AG08396 (cell line): ENCODE results near the gene DES.

Experiments
- DNase-seq: peaks from one replicate; pipeline ENCODE4 v3.0.0; 2012; ENCODE audit warnings: low spot score, mixed read lengths

Gene DES

DNA sequence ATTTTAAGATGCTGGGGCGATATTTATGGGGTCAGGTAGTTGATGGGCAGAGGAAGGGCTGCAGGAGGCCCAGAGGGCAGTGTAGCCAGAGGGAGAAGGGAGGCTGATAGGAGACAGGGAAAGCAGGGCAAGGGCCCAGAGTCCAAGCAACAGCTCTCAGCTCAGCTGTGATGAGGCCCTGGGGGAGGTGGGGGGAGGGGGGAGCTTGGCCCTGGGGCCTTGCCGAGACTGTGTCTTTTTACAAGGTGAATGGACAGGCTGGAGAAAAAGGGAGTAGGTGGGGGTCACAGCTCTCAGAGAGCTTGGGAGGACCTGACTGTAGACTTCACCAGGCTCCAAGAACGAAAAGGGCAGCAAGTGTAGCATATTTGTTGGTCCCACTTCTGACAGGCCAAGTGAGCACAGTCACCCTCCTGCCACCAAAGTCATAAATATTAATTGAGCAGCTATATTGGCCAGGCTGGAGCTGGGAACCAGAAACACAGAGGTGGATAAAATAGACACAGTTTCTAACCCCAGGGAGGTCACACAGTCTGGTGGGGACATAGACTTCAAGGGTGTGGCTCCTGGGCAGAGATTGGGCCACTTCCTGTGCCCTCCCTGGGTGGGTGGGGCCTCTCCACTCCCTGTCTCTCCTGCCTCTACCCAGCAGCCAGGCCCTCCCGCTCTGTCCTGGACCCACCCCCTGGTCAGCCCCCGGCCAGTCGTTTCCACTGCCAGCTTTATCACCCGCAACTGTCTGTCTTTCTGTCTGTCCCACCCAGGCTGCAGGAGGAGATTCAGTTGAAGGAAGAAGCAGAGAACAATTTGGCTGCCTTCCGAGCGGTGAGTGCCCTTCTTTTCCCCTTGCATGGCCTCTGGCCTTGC, 1.4 kb downstream of the DES start:
- DNase-seq, result no peak

DNA sequence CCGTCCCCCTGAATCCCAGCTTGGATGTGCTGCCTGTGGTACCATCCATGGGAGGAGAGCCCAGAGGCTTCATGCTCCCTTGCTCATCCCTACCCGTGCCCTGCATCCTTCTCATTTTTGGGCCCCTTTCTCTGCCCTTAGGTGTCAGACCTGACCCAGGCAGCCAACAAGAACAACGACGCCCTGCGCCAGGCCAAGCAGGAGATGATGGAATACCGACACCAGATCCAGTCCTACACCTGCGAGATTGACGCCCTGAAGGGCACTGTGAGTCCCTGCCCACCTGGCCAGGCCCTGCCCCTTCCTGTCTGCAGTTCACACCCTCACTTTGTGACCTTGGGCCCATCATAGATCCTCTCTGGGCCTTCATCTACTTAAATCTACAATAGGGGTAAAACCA, 2.5 kb downstream of the DES start:
- no peak for DNase-seq

- no peak for DNase-seq
Measured at GRCh38 chr2:219421323-219421722, 3.1 kb downstream of the DES start.

GRCh38 chr2:219422952-219423534, 4.9 kb downstream of the DES start:
- DNase-seq, result no peak

DNA sequence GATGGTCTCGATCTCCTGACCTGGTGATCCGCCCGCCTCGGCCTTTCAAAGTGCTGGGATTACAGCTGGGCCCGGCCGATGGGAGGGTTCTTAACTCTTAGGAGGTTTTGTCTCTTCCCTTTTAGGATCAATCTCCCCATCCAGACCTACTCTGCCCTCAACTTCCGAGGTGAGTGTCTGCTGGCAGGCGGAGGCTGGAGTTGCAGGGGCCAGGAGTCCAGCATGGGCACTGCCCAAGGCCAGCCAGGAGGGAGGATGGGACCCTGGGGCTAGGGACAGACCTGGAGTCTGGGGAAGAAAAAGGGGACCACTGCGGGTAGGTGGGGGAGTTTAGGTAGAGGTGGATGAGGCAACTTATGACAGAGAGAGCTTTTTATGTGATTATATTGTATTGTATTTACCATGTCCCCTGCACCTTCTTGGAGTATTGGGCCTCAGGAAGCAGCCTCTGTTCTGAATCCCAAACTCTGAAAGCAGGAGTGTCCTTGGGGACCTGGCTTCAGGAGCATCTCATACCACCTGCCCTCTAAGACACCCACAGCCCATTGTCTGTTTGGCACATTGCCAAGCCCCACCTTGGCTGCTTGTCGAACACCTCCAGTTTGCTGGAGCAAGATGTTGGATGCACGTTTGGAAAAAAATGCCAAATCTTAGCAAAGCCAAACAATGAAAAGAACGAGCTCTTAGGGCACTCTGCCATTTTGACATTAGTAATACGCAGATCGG, 5.6 kb downstream of the DES start:
- DNase-seq, result no peak

DNA sequence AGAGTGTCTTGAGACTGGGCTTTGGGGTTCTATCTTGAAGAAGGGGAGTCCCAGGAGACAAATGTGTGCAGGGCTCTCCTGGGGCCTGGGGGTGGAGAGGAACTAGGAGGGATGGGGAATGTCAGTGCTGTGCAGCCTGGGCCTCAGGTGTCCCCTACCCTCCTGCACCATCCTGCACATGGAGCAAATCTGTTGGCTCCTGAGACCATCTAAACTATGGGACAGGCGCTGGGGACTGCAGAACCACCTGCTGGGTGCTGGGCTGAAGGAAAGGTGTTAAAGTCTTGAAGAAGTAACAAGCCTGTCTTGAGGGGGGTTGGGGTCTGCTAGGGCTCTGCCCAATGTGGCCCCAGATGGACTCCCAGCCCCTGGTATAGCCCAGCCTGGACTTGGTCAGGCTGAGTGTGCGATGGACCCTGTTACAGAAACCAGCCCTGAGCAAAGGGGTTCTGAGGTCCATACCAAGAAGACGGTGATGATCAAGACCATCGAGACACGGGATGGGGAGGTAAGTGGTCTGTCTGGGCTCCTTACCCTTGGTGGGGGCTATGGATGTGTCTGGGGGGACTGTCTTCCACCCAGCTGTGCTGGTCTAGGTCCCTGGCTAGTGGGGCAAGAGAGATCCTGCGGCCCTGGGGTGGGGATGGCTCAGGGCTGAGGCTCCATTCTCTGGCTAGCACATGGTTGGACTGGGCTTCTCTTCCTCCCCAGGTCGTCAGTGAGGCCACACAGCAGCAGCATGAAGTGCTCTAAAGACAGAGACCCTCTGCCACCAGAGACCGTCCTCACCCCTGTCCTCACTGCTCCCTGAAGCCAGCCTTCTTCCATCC, 7.3 kb downstream of the DES start:
- DNase-seq, result no peak

GRCh38 chr2:219426068-219426443, 7.9 kb downstream of the DES start:
- DNase-seq, result no peak

- no peak for DNase-seq
Measured at GRCh38 chr2:219426534-219427136, 8.5 kb downstream of the DES start.

- no peak for DNase-seq
Measured at GRCh38 chr2:219428469-219428868, 10.3 kb downstream of the DES start.

DNA sequence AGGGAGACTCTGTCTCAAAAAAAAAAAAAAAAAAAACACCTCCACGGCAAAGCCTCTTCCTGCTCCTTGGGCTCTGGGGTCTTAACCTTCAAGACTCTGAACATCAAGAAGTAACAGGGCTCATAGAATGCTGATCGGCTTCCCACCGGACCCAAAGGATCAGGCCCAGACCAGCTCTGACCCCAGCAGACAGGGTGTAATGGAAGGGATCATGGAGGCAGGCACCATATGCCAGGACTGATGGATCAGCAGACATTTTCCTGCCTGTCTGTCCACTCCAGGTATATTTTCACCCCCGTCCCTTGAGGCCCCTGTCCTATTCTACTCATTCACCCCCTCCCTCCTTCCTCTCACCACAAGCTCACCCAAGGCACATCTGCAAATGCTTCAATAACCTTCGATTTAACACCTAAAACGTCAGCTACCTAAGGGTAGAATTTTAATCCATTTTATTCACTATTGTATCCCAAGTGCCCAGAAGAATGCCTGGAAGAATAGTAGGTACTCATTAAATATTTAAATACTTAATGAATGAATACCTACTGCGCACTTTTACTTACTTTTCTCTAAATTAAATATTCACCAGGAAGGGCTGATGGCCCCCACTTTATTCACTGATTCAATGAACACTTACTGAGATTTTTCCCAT, 11.9 kb downstream of the DES start:
- no peak for DNase-seq

- DNase-seq, result no peak
Measured at GRCh38 chr2:219430633-219431615, 12.7 kb downstream of the DES start.

DNA sequence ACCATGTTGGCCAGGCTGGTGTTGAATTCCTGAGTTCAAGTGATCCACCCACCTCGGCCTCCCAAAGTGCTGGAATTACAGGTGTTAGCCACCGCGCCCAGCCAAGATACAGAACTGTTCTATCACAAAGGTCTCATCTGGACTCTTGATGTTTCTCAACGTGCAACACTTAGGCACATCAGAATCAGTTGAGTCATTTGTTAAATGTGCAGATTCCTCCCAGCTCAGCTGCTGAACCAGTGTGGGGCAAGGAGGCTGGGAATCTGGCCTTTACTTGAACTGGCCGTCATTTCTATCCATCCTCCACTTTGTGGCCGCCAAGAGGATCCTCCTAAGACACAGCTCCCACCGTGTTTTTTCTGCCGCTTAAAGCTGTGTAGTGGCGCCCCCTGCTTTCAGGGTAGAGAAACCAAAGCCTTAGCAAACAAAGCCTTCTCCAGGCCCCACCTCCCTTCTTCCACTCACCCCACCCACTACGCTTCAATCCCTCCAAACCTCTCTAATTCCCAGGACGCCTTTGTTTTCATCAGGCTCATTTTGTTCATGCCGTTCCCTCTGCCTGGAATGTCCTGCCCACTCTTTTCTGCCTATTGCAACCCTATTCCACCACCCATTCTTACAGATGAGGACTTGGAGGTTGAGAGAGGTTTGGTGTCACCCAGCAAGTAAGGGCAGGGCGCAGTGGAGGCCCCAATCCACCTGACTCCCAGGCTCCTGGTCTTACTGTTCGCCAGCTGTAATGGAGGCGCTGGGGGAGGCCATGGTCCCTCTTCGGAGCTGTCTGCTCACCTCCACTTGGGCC, 15.7 kb downstream of the DES start:
- no peak for DNase-seq

GRCh38 chr2:219434468-219434717, 16.2 kb downstream of the DES start:
- DNase-seq, result no peak

- DNase-seq, result no peak
Measured at GRCh38 chr2:219434718-219435525, 16.7 kb downstream of the DES start, which contains the start of gene SPEG. Gene SPEG, plus strand, starts transcription at chr2:219434843. Its CDS starts 135 bp downstream, at chr2:219434978.

- DNase-seq, result no peak
Measured at GRCh38 chr2:219435701-219436100, 17.5 kb downstream of the DES start.

DNA sequence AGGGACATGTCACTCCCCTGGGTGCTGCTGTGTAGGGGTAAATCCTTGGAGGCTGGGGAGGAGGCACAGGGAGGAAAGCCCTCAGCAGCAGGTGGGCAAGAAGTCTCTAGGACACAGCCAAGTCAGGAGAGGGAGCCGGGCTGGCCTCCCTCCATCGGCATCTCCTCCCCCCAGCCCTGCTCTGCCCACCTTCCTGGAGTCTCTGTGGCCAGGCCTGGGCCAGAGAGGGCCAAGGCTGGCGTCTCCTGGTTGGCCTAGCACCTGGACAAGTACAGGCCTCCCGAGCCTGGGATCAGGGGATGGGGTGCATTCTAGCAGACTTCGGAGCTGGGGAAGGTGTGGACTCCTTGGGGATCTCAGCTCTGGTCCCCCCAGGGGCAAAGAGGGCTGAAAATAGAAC, 18.3 kb downstream of the DES start:
- no peak for DNase-seq

DNA sequence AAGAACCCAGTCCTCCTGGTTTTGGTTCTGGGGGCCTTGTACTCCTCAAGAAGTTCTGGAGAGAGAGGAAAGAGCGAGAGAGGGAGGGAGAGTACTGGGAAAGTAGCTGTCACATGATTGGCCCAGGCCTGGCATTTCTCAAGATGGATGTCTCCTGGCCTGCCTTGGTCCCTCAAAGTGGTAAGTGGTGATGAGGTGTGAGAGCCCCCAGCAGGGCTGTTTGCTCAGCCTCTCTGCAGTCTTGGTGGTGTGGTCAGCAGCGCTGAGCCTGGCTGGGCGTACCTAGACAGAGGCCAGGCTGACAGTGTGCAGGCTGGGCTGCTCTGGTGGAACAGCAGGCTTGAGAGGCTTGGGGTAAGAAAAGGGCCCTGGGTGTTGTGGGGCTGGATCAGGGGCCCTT, 19.0 kb downstream of the DES start:
- no peak for DNase-seq

- DNase-seq, result no peak
Measured at GRCh38 chr2:219437690-219438206, 19.6 kb downstream of the DES start.
